GM18511 (cell line): ENCODE measurements around the gene GPX3.

ENCODE experiments used
- ATAC-seq: cut with Tn5 transposase; IDR thresholded peaks from one replicate; pipeline ENCODE4 v1.9.1; 2021; ENCODE audit warnings: mild to moderate bottlenecking, moderate library complexity; ENCODE audit not compliant: unreplicated experiment

The GPX3 gene

GRCh38 chr5:151075698-151076331 lies 55.4 kb downstream of the GPX3 start:
- no peak for ATAC-seq

- ATAC-seq, result no peak
Observed at GRCh38 chr5:151076616-151077015, 56.2 kb downstream of the GPX3 start.

- ATAC-seq, result no peak
Observed at GRCh38 chr5:151077419-151077818, 57.0 kb downstream of the GPX3 start.

- ATAC-seq, result no peak
Observed at GRCh38 chr5:151077967-151078366, 57.6 kb downstream of the GPX3 start.
